Ovary (tissue), 10 donors: ENCODE measurements around the gene ABHD17B. TPM values are rescaled to one million over a fixed set of nuclear protein-coding genes. Genes with fewer than 3 reads are reported as not detected.
"Not testable (repeated sequence)": the region's sequence is repeated elsewhere in the genome, so short reads cannot be mapped to it uniquely, and the experiment has no call there.

Experiments used
- DNase-seq, 5 donors: peaks; one replicate each; pipeline ENCODE4 v3.0.0-alpha.2; 2019 to 2020
- H3K27ac ChIP-seq, 2 donors: fragments of 200-600 bp; one replicate each; pipeline versions ENCODE4 v1.5.1 to v1.8.0; 2019 to 2022
- H3K27me3 ChIP-seq: fragments of 200-600 bp; one replicate; pipeline ENCODE4 v1.8.0; 2022
- H3K36me3 ChIP-seq: fragments of 200-600 bp; sonication (generic); one replicate; pipeline ENCODE4 v1.5.1; 2019
- H3K4me1 ChIP-seq: one replicate; pipeline ENCODE4 v1.8.1; 2013; ENCODE audit warnings: mild to moderate bottlenecking, moderate library complexity; ENCODE audit not compliant: insufficient read depth
- H3K4me3 ChIP-seq: fragments of 200-600 bp; sonication (generic); one replicate; pipeline ENCODE4 v1.5.1; 2017
- H3K9me3 ChIP-seq, 2 donors: fragments of 200-600 bp in 1 of 2; sonication (generic) in 1 of 2; one replicate each; pipeline versions ENCODE4 v1.5.1 to v1.8.1; 2013 to 2019; ENCODE audit warnings: mild to moderate bottlenecking in 1 of 2, moderate library complexity in 1 of 2
- EP300 ChIP-seq: sonication (generic); formaldehyde crosslinking; IDR thresholded peaks from one replicate; pipeline ENCODE4 v1.6.1; 2017; ENCODE audit warnings: antibody characterized with exemption
- POLR2A ChIP-seq: fragments of 450-650 bp; IDR thresholded peaks from one replicate; pipeline ENCODE4 v1.6.1; 2017; ENCODE audit warnings: antibody characterized with exemption, mild to moderate bottlenecking, moderate library complexity
- WGBS, 3 donors: extraction: QIAGEN DNeasy Blood & Tissue Kit in 1 of 3; methylation state at CpG; one replicate each; pipeline versions ENCODE4 v1.1.5 to v1.1.7; 2013 to 2017; 5-methylcytosine and 5-hydroxymethylcytosine counted together
- intact Hi-C, 4 donors: fragments of 100-400 bp; cut with DNase I; formaldehyde crosslinking; loops; one replicate each; pipeline versions ENCODE4 v1.11.0 to v1.15.1; 2022 to 2023
- long read RNA-seq, 3 donors: library from polyadenylated mRNA in 2 of 3; unstranded in 2 of 3; transcript quantifications; one replicate each; pipeline ENCODE4 v2.0.0 and lab custom pipeline, GENCODE V29; 2021 to 2026
- polyA plus RNA-seq, 2 donors: library from polyadenylated mRNA; stranded (reverse); fragments of 200-250 nt in 1 of 2; fragments of 350-450 nt in 1 of 2; fragmentation: Illumina TruSeq in 1 of 2; extraction: RNeasy Lipid Tissue Mini Kit (QIAGEN cat#74804) in 1 of 2; gene quantifications; one replicate each; pipeline ENCODE4 v1.2.3, GENCODE V29; 2013 to 2014
- total RNA-seq, 7 donors: library from RNA; depleted of rRNA in 2 of 7; stranded (reverse); fragments of >200 nt in 2 of 7; fragmentation: NEBNext Ultra II Directional in 3 of 7; extraction: Animal tissue kit (Norgen Biotek cat#: 25700) in 3 of 7; gene quantifications; one replicate each; pipeline versions ENCODE4 v1.1.0 to v1.2.4, GENCODE V29; 2016 to 2023
- TF ChIP-seq, protein P1 (sequence below), 3 donors: fragments of 450-650 bp in 2 of 3; fragments of 200-600 bp in 1 of 3; IDR thresholded peaks; one replicate each; pipeline versions ENCODE4 v1.5.1 to v1.8.0; 2016 to 2022; ENCODE audit warnings: antibody characterized with exemption in 3 of 3, mild to moderate bottlenecking in 1 of 3
- donor health status: DM: no; HTN: no; CAD: no; lungs with moderate emphysema.
- donor health status: DM: no; HTN: no; CAD: no.
- donor health status: Bipolar disorder and iron deficiency.
- donor health status: DM: yes; HTN: yes; CAD: no.
- donor health status: DM: no; HTN: no; CAD: no.
- donor health status: DM: yes; HTN: yes; CAD: no.

Gene ABHD17B
- total RNA-seq (10 to 100 TPM; 11.4 to 17.8 (median 14.8) TPM), polyA plus RNA-seq (10 to 100 TPM in 1 of 2 donors, 1 to 10 TPM in 1; 9.8 to 16.3 TPM)
- long read RNA-seq, donor 1, partial matches to known transcripts = 0 of 2 reads
- long read RNA-seq, donor 1, other reads (novel, unspliced or antisense) = 0 of 2 reads
- long read RNA-seq, donor 2, transcript ABHD17B-201 (4 exons, 2,614 nt) = major isoform, 8 of 8 reads
- long read RNA-seq, donor 2, partial matches to known transcripts = 0 of 8 reads
- long read RNA-seq, donor 2, other reads (novel, unspliced or antisense) = 0 of 8 reads
- long read RNA-seq, donor 3, transcript ABHD17B-201 (4 exons, 2,614 nt) = major isoform, 8 of 8 reads
- long read RNA-seq, donor 3, partial matches to known transcripts = 0 of 8 reads
- long read RNA-seq, donor 3, other reads (novel, unspliced or antisense) = 0 of 8 reads

GRCh38 chr9:71911061-71911907 lies at the start of gene ABHD17B, which contains the start of gene C9orf85:
Gene ABHD17B, minus strand, starts transcription at chr9:71911193. Its CDS starts 36,113 bp downstream, at chr9:71875080.
Gene C9orf85, plus strand, starts transcription at chr9:71911639. Its CDS starts 96 bp downstream, at chr9:71911735.
- 1% methylated on average over 45 of the region's 45 CpGs for WGBS, 3 donors
- H3K27me3 ChIP-seq = no peaks in the 10 kb centered on the region
- H3K9me3 ChIP-seq = no peaks in the 10 kb centered on the region
- H3K4me1 ChIP-seq = peaks cover 3% of the 10 kb centered on the region
- TF ChIP-seq EP300 (no peak), POLR2A (peak; percentile 93)
- TF ChIP-seq, protein P1, sequence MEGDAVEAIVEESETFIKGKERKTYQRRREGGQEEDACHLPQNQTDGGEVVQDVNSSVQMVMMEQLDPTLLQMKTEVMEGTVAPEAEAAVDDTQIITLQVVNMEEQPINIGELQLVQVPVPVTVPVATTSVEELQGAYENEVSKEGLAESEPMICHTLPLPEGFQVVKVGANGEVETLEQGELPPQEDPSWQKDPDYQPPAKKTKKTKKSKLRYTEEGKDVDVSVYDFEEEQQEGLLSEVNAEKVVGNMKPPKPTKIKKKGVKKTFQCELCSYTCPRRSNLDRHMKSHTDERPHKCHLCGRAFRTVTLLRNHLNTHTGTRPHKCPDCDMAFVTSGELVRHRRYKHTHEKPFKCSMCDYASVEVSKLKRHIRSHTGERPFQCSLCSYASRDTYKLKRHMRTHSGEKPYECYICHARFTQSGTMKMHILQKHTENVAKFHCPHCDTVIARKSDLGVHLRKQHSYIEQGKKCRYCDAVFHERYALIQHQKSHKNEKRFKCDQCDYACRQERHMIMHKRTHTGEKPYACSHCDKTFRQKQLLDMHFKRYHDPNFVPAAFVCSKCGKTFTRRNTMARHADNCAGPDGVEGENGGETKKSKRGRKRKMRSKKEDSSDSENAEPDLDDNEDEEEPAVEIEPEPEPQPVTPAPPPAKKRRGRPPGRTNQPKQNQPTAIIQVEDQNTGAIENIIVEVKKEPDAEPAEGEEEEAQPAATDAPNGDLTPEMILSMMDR (IDR thresholded peaks at IDR 0.05) = no peak
- peak; percentile 97 to 99 (median 98) for DNase-seq
- peak within 1 kb of the TSS; percentile 68 for H3K4me3 ChIP-seq
- intact Hi-C loops = no loop called here
- peak within 1 kb of the TSS; percentile 63 to 90 for H3K27ac ChIP-seq
- no peaks in the 10 kb centered on the region for H3K36me3 ChIP-seq

GRCh38 chr9:71955300-71955915 lies 44.4 kb upstream of the ABHD17B start:
- H3K4me3 ChIP-seq = no peak overlapping the region
- WGBS, 3 donors = 51 to 65% (median 64%) methylated on average over 1 of the region's 1 CpG
- no peaks in the 10 kb centered on the region for H3K4me1 ChIP-seq
- TF ChIP-seq EP300 = no peak
- TF ChIP-seq, protein P1 (IDR thresholded peaks at IDR 0.05) = no peak
- no peak for TF ChIP-seq POLR2A
- H3K9me3 ChIP-seq = no peaks in the 10 kb centered on the region
- no peaks in the 10 kb centered on the region for H3K36me3 ChIP-seq
- no peaks in the 10 kb centered on the region for H3K27me3 ChIP-seq
- intact Hi-C loops = no loop called here
- H3K27ac ChIP-seq = no peak overlapping the region
- DNase-seq = no peak

GRCh38 chr9:71954652-71955051 lies 43.7 kb upstream of the ABHD17B start:
- H3K36me3 ChIP-seq, DNase-seq, H3K27me3 ChIP-seq, H3K4me1 ChIP-seq, intact Hi-C loops, H3K27ac ChIP-seq, H3K9me3 ChIP-seq, H3K4me3 ChIP-seq: not testable (repeated sequence)
- 77 to 83% (median 79%) methylated on average over 2 of the region's 2 CpGs for WGBS, 3 donors

- Histone ChIP-seq H3K27ac (no peak overlapping the region), H3K27me3 (no peaks in the 10 kb centered on the region), H3K9me3 (no peaks in the 10 kb centered on the region), H3K4me1 (no peaks in the 10 kb centered on the region), H3K4me3 (no peak overlapping the region), H3K36me3 (no peaks in the 10 kb centered on the region)
- TF ChIP-seq POLR2A (no peak), EP300 (no peak)
- TF ChIP-seq, protein P1 (IDR thresholded peaks at IDR 0.05) = no peak
- 59 to 61% (median 61%) methylated on average over 2 of the region's 2 CpGs for WGBS, 3 donors
- intact Hi-C loops = no loop called here
- DNase-seq = no peak
These were observed 33.9 kb upstream of the ABHD17B start for GRCh38 chr9:71944754-71945375.
